Thyroid gland (tissue), 4 donors: Measurements from ENCODE around the gene PPP3CA. TPM values are rescaled to one million over a fixed set of nuclear protein-coding genes. Genes with fewer than 3 reads are reported as not detected.

Experiments used
- DNase-seq, 2 donors: peaks; one replicate each; pipeline ENCODE4 v3.0.0-alpha.2; 2019
- H3K27ac ChIP-seq, 3 donors: fragments of 200-600 bp; sonication (generic); 1 replicate in 2 of 3; 2 replicates in 1 of 3; pipeline ENCODE4 v1.5.1; 2016 to 2019; ENCODE audit warnings: mild to moderate bottlenecking in 1 of 3, moderate library complexity in 1 of 3
- H3K27me3 ChIP-seq: fragments of 200-600 bp; sonication (generic); one replicate; pipeline ENCODE4 v1.5.1; 2019
- H3K36me3 ChIP-seq, 2 donors: fragments of 200-600 bp; sonication (generic); one replicate each; pipeline ENCODE4 v1.5.1; 2016 to 2019
- H3K4me1 ChIP-seq, 2 donors: fragments of 200-600 bp; sonication (generic); one replicate each; pipeline ENCODE4 v1.5.1; 2017 to 2019
- H3K4me3 ChIP-seq, 3 donors: fragments of 200-600 bp; sonication (generic); replicated peaks in 1 of 3; 1 replicate in 2 of 3; 2 replicates in 1 of 3; pipeline ENCODE4 v1.5.1; 2016; ENCODE audit warnings: mild to moderate bottlenecking in 1 of 3
- H3K9me3 ChIP-seq: fragments of 200-600 bp; sonication (generic); one replicate; pipeline ENCODE4 v1.5.1; 2017
- CTCF ChIP-seq, 6 experiments: fragments of 200-600 bp in 3 of 6; fragments of 450-650 bp in 3 of 6; sonication (generic) in 3 of 6; IDR thresholded peaks; one replicate each; pipeline ENCODE4 v1.5.1; 2016 to 2019; ENCODE audit warnings: antibody characterized with exemption in 6 of 6, mild to moderate bottlenecking in 2 of 6, inconsistent platforms in 1 of 6, moderate library complexity in 1 of 6
- POLR2A ChIP-seq, 2 donors: fragments of 450-650 bp; IDR thresholded peaks; one replicate each; pipeline ENCODE4 v1.6.1; 2017; ENCODE audit warnings: antibody characterized with exemption in 2 of 2, mild to moderate bottlenecking in 2 of 2, moderate library complexity in 1 of 2
- WGBS, 2 donors: methylation state at CpG; one replicate each; pipeline ENCODE4 v1.1.5; 2017; 5-methylcytosine and 5-hydroxymethylcytosine counted together
- intact Hi-C: fragments of 100-400 bp; cut with DNase I; formaldehyde crosslinking; loops from one replicate; pipeline ENCODE4 v1.15.1; 2023
- total RNA-seq, 4 donors: library from RNA; depleted of rRNA; stranded (reverse); fragments of >200 nt; gene quantifications; one replicate each; pipeline ENCODE4 v1.2.3, GENCODE V29; 2016

The PPP3CA gene
- total RNA-seq, 4 donors from 2014 or later = 31.6 to 45.8 (median 34.4) TPM

DNA sequence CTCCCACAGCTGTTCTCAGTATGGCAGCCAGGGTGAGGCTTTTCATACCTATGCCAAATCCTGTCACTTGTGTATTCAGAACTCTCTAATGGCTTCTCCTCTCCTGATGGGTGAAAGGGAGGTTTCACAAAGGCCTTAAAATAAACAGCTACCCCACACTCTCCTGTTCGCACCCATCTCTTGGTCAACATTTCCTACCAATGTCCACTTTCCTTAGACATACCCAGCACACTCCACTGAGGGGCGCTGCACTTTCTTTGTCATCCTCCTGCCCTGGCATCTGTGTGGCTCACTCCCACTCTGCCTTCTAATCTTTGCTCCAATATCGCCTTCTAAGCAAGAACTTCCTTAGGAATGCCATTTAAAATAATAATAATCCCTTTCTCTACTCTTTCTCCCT is 313.3 kb downstream of the PPP3CA start:
- Histone ChIP-seq H3K27ac (no peak overlapping the region), H3K27me3 (no peaks in the 10 kb centered on the region), H3K4me1 (no peaks in the 10 kb centered on the region), H3K9me3 (no peaks in the 10 kb centered on the region), H3K36me3 (no peaks in the 10 kb centered on the region), H3K4me3 (no peak overlapping the region)
- no peak for DNase-seq
- intact Hi-C loops = no loop called here
- WGBS, 2 donors = 92% methylated on average over 3 of the region's 3 CpGs
- TF ChIP-seq CTCF (IDR thresholded peaks at IDR 0.05) (no peak), POLR2A (IDR thresholded peaks at IDR 0.05) (no peak)

DNA sequence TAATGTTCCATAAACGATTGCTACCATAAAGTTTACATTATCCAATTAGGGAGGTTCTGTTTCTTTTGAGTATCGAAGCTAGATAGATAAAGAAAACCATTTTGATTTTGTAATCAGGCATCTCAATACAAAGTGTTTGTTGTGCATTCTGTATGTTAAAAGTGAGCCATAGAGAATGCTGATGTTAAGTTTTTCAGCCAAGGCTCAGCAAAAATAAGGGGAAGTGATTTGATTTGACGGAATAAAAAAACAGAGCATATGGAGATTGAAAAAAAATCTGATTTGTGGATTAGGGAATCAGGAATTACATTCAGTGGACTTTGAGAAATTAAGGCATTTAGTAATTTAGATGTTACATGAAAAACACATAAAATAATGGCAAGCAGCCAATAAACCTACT is 314.8 kb downstream of the PPP3CA start:
- TF ChIP-seq CTCF (IDR thresholded peaks at IDR 0.05) = no peak
- no peak for TF ChIP-seq POLR2A (IDR thresholded peaks at IDR 0.05)
- 90 to 91% methylated on average over 3 of the region's 3 CpGs for WGBS, 2 donors

GRCh38 chr4:101031971-101032370 is 315.4 kb downstream of the PPP3CA start:
- 70 to 79% methylated on average over 5 of the region's 5 CpGs for WGBS, 2 donors
- Histone ChIP-seq H3K9me3 (no peaks in the 10 kb centered on the region), H3K4me1 (no peaks in the 10 kb centered on the region), H3K4me3 (no peak overlapping the region), H3K27ac (no peak overlapping the region), H3K36me3 (no peaks in the 10 kb centered on the region), H3K27me3 (no peaks in the 10 kb centered on the region)
- intact Hi-C loops = no loop called here
- no peak for TF ChIP-seq POLR2A (IDR thresholded peaks at IDR 0.05)
- TF ChIP-seq CTCF (IDR thresholded peaks at IDR 0.05) = no peak
- DNase-seq = no peak

More for the DNA sequence above, 314.8 kb downstream of the PPP3CA start:
- Histone ChIP-seq H3K4me1 (no peaks in the 10 kb centered on the region), H3K9me3 (no peaks in the 10 kb centered on the region), H3K27ac (no peak overlapping the region), H3K4me3 (no peak overlapping the region), H3K27me3 (no peaks in the 10 kb centered on the region), H3K36me3 (no peaks in the 10 kb centered on the region)
- no peak for DNase-seq
- intact Hi-C loops = no loop called here

GRCh38 chr4:101028886-101029285 is 318.4 kb downstream of the PPP3CA start:
- Histone ChIP-seq H3K27ac (no peak overlapping the region), H3K4me1 (no peaks in the 10 kb centered on the region), H3K36me3 (peaks cover 0 to 2% of the 10 kb centered on the region in 2 donors), H3K4me3 (no peak overlapping the region), H3K9me3 (no peaks in the 10 kb centered on the region), H3K27me3 (no peaks in the 10 kb centered on the region)
- intact Hi-C loops = no loop called here
- TF ChIP-seq CTCF (IDR thresholded peaks at IDR 0.05) (no peak), POLR2A (IDR thresholded peaks at IDR 0.05) (no peak)
- DNase-seq = no peak

DNA sequence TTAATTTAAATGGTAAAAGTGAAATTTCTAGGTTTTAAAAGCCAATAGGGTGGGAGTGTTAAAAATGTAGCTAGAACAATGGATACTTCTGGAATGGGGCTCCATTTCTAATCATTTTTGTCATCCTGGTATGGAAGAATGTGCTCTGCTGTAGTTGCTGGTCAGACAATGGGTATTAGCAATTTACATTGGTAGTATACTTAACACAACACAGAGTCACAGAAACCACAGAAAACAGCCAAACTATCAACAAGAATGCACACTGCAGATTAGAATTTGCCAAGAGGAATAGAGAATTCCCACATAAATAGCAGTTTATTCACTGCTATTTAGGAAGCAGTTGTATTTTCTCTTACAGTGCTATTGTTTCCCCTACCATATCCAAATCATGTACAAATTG is 319.6 kb downstream of the PPP3CA start:
- Histone ChIP-seq H3K27me3 (no peaks in the 10 kb centered on the region), H3K36me3 (peaks cover 0 to 2% of the 10 kb centered on the region in 2 donors), H3K27ac (no peak overlapping the region), H3K4me3 (no peak overlapping the region), H3K9me3 (no peaks in the 10 kb centered on the region), H3K4me1 (no peaks in the 10 kb centered on the region)
- intact Hi-C loops = no loop called here
- no peak for DNase-seq
- TF ChIP-seq CTCF (IDR thresholded peaks at IDR 0.05) (no peak), POLR2A (IDR thresholded peaks at IDR 0.05) (no peak)
